Lower lobe of right lung (tissue), 2 donors: ENCODE measurements around the gene APLP2. TPM values are rescaled to one million over a fixed set of nuclear protein-coding genes. Genes with fewer than 3 reads are reported as not detected.

Source experiments
- ATAC-seq, 2 donors: fragments of 200-7000 bp; cut with Tn5 transposase; one replicate each; pipeline ENCODE4 v1.9.1; 2020 to 2022; ENCODE audit warnings: mild to moderate bottlenecking in 2 of 2, moderate library complexity in 2 of 2
- DNase-seq: peaks from one replicate; pipeline ENCODE4 v3.0.0-alpha.2; 2020
- H3K27ac ChIP-seq: fragments of 200-600 bp; one replicate; pipeline ENCODE4 v1.8.0; 2022
- H3K27me3 ChIP-seq: fragments of 200-600 bp; one replicate; pipeline ENCODE4 v1.8.0; 2022; ENCODE audit warnings: low read depth
- H3K36me3 ChIP-seq: fragments of 200-600 bp; one replicate; pipeline ENCODE4 v1.8.0; 2022; ENCODE audit warnings: mild to moderate bottlenecking
- H3K4me1 ChIP-seq: fragments of 200-600 bp; one replicate; pipeline ENCODE4 v1.8.0; 2022
- H3K4me3 ChIP-seq: fragments of 200-600 bp; one replicate; pipeline ENCODE4 v1.8.0; 2022; ENCODE audit warnings: mild to moderate bottlenecking
- H3K9me3 ChIP-seq: fragments of 200-600 bp; one replicate; pipeline ENCODE4 v1.8.0; 2022
- intact Hi-C: fragments of 100-400 bp; cut with DNase I; formaldehyde crosslinking; loops from one replicate; pipeline ENCODE4 v1.11.0; 2022
- total RNA-seq: library from RNA; stranded (reverse); fragmentation: NEBNext Ultra II Directional; extraction: Animal tissue kit (Norgen Biotek cat#: 25700); gene quantifications from one replicate; pipeline ENCODE4 v1.2.1, GENCODE V29; 2021
- TF ChIP-seq, protein P1 (sequence below): fragments of 200-600 bp; IDR thresholded peaks from one replicate; pipeline ENCODE4 v1.8.0; 2022; ENCODE audit warnings: antibody characterized with exemption, mild to moderate bottlenecking
- donor health status: DM: no; HTN: yes; CAD: no; lungs with severe emphysema.

Gene APLP2
- total RNA-seq, 1 donor from 2014 or later, result 582 TPM

DNA sequence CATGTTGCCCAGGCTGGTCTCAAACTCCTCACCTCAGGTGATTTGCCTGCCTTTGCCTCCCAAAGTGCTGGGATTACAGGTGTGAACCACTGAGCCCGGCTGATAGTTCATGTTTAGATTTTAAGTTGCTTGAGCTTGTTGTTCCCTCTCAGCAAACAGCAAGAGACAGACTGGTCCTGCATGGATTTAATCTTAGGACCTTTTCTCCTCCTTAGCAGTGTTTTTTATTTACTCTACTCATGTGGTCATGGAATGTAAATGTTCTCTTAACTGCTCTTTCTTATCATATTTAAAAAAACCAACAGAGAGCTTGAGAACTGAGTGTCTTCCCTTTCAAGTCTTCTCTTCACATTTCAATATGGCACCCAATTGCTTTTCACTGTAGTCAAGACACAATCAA is 44.3 kb upstream of the APLP2 start:
- no peaks in the 10 kb centered on the region for H3K36me3 ChIP-seq
- TF ChIP-seq, protein P1, sequence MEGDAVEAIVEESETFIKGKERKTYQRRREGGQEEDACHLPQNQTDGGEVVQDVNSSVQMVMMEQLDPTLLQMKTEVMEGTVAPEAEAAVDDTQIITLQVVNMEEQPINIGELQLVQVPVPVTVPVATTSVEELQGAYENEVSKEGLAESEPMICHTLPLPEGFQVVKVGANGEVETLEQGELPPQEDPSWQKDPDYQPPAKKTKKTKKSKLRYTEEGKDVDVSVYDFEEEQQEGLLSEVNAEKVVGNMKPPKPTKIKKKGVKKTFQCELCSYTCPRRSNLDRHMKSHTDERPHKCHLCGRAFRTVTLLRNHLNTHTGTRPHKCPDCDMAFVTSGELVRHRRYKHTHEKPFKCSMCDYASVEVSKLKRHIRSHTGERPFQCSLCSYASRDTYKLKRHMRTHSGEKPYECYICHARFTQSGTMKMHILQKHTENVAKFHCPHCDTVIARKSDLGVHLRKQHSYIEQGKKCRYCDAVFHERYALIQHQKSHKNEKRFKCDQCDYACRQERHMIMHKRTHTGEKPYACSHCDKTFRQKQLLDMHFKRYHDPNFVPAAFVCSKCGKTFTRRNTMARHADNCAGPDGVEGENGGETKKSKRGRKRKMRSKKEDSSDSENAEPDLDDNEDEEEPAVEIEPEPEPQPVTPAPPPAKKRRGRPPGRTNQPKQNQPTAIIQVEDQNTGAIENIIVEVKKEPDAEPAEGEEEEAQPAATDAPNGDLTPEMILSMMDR, result no peak
- no peaks in the 10 kb centered on the region for H3K27me3 ChIP-seq
- H3K27ac ChIP-seq, result no peak overlapping the region
- no peaks in the 10 kb centered on the region for H3K9me3 ChIP-seq
- DNase-seq (no peak), ATAC-seq (no peak)
- H3K4me1 ChIP-seq, result no peaks in the 10 kb centered on the region
- intact Hi-C loops, result no loop called here
- H3K4me3 ChIP-seq, result no peak overlapping the region

- no peak overlapping the region for H3K27ac ChIP-seq
- ATAC-seq, result no peak
- intact Hi-C loops, result no loop called here
- H3K4me3 ChIP-seq, result no peak overlapping the region
- DNase-seq, result no peak
- no peaks in the 10 kb centered on the region for H3K36me3 ChIP-seq
- TF ChIP-seq, protein P1, result no peak
- H3K27me3 ChIP-seq, result no peaks in the 10 kb centered on the region
- no peaks in the 10 kb centered on the region for H3K9me3 ChIP-seq
- H3K4me1 ChIP-seq, result no peaks in the 10 kb centered on the region
Measured at GRCh38 chr11:130029137-130029536, 40.6 kb upstream of the APLP2 start.

- DNase-seq (no peak), ATAC-seq (no peak)
- TF ChIP-seq, protein P1, result no peak
- Histone ChIP-seq H3K27ac (no peak overlapping the region), H3K36me3 (no peaks in the 10 kb centered on the region), H3K4me3 (no peak overlapping the region), H3K9me3 (no peaks in the 10 kb centered on the region), H3K4me1 (no peaks in the 10 kb centered on the region), H3K27me3 (no peaks in the 10 kb centered on the region)
- intact Hi-C loops, result no loop called here
Measured at GRCh38 chr11:130031056-130031455, 38.6 kb upstream of the APLP2 start.

- TF ChIP-seq, protein P1, result no peak
- Histone ChIP-seq H3K27me3 (no peaks in the 10 kb centered on the region), H3K9me3 (no peaks in the 10 kb centered on the region), H3K36me3 (no peaks in the 10 kb centered on the region), H3K4me3 (no peak overlapping the region), H3K4me1 (no peaks in the 10 kb centered on the region), H3K27ac (no peak overlapping the region)
- no peak for ATAC-seq
- intact Hi-C loops, result no loop called here
- no peak for DNase-seq
Measured at GRCh38 chr11:130031945-130032344, 37.7 kb upstream of the APLP2 start.

DNA sequence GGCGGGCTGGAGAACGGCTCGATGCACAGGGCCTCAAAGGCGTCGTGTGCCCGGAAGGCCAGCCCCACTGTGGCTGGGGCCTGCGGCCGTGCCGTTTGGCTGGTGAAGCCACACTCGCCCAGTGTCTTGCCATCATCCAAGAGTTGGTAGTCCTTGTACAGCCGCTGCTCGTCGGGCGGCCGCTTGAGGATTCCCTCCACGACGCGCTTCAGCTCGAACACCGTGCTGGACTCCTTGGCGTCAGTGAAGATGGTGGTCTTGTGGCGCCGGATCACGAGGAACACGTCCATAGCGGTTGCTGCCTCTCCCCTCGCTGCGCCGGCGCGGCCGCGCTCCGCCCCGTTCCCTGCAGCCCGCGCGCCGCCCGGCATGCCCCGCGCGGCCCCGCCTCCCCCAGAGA is 36.8 kb upstream of the APLP2 start:
- Histone ChIP-seq H3K4me3 (no peak overlapping the region), H3K27ac (no peak overlapping the region), H3K36me3 (no peaks in the 10 kb centered on the region), H3K9me3 (no peaks in the 10 kb centered on the region), H3K27me3 (no peaks in the 10 kb centered on the region), H3K4me1 (no peaks in the 10 kb centered on the region)
- intact Hi-C loops, result no loop called here
- DNase-seq (no peak), ATAC-seq (no peak)
- TF ChIP-seq, protein P1, result no peak

DNA sequence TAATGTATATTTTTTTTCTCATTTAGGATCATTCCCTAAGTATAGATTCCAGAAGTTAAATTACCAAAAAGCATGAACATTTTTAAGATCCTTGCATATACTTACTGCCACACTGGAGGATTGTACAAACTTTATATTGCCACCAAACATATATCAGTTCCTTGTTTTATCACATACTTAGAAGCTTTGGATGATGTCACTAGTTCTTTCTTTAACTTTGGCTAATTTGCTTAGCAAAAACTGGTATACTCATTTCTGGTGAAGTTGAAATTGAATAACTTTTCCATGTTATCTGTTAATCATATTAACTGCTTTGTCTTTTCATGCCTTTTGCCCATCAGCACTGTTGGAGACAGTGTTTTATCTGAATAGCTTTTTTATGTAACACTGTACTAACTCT is 35.5 kb upstream of the APLP2 start:
- intact Hi-C loops, result no loop called here
- DNase-seq, result no peak

More for the DNA sequence above, 35.5 kb upstream of the APLP2 start:
- Histone ChIP-seq H3K9me3 (no peaks in the 10 kb centered on the region), H3K27me3 (no peaks in the 10 kb centered on the region), H3K36me3 (no peaks in the 10 kb centered on the region), H3K4me3 (no peak overlapping the region), H3K27ac (no peak overlapping the region), H3K4me1 (no peaks in the 10 kb centered on the region)
- ATAC-seq, result no peak
- TF ChIP-seq, protein P1, result no peak
